HG03280 (cell line): Measurements from ENCODE around the gene SARS1.

Experiments used
- ATAC-seq: cut with Tn5 transposase; IDR thresholded peaks from one replicate; pipeline ENCODE4 v1.9.1; 2021; ENCODE audit warnings: mild to moderate bottlenecking, moderate library complexity; ENCODE audit not compliant: unreplicated experiment

The SARS1 gene

DNA sequence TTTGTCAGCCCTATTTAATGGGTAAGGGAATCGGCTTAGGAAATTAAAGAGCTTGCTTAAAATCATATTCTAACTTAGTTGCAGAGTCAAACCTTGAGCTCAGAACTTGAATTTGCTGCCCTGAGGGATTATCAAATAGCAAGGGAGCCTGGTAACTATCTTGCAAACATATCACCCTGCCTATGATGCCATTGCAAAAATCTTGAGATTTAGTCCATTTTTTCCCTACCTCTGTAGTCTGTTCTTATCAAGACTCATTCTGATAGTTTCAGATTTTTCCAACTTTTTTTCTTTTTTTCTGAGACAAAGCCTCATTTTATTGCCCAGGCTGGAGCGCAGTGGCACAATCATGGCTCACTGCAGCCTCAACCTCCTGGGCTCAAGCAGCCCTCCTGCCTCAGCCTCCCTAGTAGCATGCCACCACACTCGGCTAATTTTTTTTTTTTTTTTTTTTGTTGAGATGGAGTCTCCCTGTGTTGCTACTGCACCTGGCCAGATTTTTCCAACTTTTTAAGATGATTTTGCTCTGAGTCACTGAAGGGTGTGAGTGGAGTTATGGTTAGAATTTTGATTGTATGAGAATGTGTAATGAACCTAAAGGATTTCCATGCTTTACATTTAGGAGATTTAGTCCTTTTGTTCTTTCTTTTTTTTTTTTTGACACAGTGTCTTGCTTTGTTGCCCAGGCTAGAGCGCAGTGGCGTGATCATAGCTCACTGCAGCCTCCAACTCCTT, 12.2 kb downstream of the SARS1 start:
- no peak for ATAC-seq

DNA sequence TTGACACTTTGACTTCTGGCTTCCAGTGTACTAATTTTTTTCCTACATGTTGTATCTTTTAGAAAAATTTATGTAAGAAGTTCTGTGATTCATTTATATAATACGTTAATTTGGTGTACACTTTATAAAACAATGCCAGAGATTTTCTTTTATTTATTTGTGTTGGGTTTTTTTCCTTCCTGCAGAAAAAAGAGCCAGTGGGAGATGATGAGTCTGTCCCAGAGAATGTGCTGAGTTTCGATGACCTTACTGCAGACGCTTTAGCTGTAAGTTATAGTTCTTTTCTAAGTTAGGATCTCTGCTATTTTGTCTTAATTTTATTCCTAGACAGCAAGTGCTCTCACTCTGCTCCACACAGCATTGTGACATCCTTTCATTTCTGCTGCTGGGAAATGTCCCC, 14.4 kb downstream of the SARS1 start:
- no peak for ATAC-seq

DNA sequence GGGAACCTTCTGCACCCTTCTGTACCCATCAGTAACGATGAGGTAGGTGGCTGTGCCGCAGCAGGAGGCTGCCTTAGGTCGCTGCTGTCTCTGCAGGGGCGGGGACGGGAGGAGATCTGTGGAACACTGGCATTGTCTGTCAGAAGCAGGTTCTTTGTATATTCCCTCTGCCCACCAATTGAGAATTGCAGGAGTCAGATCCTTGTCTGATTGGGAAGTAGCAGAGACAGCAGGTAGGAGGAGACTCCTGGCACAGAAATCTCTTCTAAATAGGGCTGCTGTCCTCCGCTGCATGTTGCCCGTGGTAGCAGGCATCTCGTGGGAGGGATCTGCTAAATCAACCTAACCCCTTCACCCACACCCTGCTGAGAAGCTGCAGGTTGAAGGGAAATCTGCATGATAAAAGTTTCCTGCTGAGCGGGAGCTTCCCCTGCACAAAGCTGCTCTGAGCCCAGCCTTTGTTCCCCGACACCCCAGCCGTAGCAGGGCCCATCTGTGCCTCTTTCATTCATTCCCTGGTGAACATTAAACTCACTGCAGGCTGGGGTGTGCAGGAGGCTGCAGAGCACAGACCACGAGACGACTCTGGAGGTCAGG, 15.9 kb downstream of the SARS1 start:
- ATAC-seq, result no peak

DNA sequence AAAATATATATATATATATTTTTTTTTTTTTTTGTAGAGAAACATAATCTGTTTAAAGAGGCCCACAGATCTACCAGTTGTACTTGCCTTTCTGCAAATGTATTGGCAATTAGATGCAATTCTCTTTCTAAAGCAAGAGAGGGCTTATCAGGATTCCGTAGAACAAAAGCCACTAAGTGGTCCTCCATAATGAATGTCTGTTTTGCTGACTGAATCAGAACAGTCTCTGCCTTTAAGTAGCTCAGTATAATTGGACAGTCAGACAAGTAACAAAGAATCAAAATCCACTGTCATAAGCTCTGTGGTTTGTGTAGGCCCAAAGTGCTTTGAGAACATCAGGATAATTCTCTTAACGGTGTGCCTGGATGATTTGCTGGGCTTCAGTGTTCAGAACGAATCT, 17.3 kb downstream of the SARS1 start:
- ATAC-seq, result no peak

DNA sequence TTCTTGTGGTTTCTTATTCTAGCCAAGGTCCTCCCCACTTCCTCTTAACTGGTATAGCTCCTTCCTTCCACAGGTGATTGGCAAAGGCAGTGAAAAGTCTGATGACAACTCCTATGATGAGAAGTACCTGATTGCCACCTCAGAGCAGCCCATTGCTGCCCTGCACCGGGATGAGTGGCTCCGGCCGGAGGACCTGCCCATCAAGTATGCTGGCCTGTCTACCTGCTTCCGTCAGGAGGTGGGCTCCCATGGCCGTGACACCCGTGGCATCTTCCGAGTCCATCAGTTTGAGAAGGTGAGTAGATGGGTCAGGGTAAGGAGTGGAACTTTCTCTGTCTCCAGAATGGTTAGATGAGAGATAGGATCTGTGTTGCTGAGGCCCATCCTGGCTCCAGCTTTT, 21.4 kb downstream of the SARS1 start:
- no peak for ATAC-seq

DNA sequence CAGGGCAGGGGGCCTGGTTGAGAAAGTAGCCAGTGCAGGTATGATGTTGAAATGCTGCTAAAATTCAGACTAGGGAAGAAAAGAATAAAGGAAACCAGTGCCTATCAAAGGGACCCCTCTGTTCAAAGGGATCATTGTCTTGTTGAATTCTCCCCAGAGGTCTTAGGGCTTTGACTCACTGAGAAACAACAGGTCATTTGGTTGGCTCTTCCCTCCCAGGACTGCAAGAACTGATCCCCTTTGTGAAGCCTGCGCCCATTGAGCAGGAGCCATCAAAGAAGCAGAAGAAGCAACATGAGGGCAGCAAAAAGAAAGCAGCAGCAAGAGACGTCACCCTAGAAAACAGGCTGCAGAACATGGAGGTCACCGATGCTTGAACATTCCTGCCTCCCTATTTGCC, 23.8 kb downstream of the SARS1 start:
- no peak for ATAC-seq

DNA sequence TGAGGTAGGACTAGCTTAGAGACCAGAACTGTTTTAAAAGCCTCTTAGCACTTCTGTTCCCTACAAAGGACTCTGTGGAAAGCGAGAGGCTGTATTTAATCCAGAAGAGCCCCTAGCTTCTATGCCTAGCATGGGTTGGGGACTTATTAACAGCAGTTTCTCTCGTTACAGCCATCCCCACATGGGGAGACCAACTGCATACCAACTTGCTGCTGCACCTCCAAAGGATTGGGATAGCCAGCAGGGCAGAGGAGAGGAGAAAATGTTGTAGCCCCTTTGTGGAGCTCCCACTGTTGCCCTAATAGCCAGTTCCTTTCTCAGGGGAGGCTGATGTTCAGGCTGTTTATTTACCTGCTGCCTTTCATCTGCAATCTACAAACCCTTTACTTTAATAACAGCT, 24.7 kb downstream of the SARS1 start:
- no peak for ATAC-seq

DNA sequence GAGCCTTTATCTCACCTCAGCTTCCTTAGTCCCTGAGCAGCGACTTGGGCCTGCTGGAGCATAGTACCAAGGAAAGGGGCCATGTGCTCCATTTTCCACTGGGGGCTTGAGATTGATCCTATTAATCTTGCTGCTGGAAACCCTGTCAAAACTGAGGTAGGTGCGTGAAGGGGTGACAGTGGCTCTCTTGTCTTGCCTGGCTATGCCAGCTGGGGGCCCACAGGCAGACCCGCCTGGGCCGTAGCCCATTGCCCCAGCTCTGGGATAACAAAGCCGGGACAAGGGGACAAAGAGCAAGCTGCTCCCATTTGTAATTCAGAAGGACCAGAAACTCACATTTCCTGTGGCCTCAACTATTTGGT, 25.3 kb downstream of the SARS1 start:
- ATAC-seq, result no peak

DNA sequence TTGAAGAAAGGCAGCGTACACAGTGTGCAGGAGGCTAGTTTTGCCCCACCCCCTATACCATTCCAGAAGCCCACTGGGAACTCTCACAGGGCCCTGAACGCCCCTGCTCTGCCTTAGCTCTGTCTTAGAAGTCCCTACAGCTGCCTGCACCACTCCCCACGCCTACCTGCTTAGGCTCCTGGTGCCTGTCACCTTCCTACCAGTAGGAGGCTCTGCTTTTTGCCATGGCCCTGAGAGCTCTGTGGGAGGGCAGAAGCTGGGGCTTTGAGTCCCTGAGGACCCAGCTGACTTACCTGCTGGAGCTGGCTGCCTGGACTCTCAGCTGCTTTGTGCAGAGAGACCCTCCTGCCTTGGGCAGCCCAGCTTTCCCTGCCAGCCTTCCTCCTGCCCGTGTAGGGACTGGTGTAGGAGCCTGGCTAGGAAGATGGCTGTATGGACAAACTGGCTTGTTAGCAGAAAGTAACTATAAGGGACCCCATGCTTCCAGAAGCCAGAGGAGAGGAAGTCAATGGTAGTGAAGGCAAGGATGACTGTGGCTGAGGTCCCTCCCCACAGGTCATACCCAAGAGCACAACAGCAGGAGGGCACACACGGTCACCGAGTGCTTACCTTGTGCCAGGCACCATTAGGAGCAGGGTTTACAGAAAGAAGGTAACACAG, 25.8 kb downstream of the SARS1 start:
- ATAC-seq, result no peak

DNA sequence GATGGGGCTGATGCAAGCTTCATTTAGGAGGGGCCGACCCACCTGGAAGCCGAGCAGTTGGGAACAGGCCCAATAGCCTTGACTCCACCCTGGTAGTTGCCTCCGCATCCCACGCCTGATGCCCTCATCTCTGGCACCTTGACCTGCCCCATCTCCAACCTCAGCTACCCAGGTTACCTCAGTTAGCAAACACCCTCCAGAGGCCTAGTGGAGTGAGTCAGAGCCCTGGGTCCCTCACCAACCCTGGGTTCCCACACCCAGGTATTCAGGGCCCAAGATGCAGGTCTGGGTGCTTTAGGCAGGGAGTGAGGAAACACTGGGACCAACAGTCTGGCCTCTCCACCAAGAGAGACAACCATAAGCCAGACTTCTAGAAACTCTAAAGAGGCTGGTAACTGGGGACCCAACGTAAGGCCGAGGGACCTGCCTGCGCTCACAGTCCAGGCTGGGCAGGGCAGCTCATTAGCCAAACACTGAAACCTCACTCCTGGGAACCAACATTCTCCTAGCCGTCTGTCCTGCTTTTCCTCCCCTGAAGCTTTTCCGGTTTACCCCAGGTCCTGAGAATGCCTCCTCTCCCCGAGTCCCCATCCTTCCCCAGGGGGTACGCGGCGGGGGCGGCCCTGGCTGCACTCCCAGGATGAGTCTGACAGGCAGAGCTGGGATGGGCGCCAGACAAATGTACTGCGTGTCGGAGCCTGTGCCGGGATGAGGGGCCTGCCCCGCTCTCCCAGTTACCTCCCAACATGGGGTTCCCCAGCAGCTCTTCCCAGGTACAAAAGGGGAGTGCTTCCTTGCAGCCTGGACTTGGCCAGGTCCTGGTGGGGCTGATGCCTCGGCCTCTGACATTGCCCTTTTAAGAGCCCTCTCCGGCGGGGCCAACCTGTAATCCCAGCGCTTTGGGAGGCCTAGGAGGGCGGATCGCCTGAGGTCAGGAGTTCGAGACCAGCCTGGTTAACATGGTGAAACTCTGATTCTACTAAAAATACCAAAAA, 26.7 kb downstream of the SARS1 start:
- ATAC-seq, result no peak

DNA sequence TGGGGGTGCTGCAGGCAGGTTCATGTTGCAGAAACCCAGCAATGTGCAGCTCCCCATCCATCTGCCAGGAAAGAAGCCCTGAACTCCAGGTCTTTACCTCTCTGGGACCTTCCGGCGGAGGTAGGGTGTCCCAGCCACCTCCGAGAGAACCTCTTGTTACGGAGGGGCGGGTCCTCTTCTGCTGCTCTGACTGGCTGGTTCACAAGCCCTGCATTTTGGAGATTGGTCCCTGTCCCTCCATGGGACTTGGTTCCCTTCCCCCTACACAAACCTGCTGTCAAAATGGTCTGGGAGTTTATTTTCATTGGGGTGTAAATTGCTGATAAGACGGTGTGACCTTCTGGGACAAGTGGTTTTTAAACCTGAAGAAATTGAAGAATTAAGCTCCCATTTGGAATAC, 27.6 kb downstream of the SARS1 start:
- no peak for ATAC-seq

DNA sequence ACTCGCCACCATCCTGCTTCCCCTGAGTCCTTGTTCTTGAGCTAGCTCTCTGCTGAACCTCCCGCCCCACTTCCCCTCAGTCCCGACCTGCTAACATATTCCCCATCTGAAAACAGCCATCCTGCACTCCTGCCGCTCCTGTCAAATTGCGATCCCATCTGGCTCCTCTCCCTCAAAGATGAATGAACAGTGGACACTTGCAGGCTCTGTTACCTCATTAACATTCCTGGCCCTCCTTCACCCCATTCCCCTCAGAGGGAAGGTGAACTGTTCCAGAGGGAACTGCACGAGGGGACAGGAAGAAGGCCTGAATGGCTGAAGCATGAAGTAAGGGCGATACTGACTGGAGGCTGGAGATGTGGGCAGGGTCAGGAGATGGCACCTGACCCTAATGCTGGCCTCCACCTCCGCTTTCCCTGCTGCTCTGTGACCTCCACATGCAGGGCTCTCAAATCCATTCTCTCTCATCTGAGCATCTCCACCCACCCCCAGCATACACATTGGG, 28.2 kb downstream of the SARS1 start:
- no peak for ATAC-seq

DNA sequence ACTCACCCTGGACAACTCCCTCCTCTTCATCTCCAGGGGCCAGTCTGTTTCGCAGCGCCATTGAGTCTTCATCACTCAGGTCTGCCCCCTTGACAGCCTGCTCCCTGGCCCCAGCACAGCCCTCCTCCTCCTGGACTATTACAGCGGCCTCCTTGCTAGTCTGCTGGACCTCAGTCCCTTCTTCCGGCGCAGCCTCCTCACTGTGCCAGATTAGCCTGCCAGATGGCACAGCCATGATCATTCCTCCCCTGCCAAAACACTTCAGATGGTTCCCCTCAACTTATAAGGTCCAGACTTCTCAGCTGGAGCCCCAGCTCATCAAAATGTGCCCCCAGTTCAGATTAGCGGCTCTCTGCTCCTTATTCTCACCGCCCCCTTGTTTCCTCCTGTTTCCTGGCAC, 28.7 kb downstream of the SARS1 start:
- no peak for ATAC-seq

DNA sequence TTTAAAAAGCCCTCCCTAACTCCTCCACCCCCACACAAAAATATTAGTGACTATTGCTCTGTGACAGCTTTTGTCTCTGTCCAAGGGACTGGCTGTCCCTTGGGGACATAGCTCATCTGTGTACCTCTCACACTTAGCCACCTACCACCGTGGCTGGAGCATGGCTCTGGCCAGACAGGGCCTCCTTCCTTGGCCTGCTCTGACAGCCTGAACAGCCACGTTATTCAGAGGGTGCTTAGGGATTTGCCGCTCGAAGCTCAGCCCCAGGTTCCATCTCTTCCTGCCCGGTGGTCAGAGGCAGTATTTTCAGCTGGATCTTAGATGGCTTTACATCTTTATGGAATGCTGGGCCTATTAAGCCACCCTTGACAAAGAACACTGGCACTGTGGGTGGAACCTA, 29.5 kb downstream of the SARS1 start:
- ATAC-seq, result no peak

DNA sequence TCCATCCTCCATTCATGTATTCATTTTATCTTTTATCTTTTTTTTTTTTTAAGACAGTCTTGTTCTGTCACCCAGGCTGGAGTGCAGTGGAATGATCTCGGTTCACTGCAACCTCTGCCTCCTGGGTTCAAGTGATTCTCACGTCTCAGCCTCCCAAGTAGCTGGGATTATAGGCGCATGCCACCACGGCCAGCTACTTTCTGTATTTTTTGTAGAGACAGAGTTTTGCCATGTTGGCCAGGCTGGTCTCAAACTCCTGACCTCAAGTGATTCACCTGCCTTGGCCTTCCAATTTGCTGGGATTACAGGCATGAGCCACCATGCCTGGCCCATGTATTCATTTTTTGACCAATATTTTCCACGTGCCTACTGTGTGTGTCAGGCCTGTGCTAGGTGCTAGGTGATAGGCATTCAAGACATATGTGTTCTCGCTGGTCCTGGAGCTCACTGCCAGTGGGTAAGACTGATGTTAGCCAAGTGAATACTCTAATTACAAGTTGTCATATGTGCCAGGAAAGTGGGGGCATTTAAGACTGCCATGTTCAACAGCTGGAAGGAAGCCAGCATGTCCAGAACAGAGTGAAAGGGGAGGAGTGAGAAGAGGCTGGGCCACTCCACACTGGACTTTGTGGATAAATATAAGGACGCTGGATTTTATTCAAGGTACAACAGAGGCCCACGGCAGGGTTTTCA, 30.3 kb downstream of the SARS1 start:
- ATAC-seq, result no peak

DNA sequence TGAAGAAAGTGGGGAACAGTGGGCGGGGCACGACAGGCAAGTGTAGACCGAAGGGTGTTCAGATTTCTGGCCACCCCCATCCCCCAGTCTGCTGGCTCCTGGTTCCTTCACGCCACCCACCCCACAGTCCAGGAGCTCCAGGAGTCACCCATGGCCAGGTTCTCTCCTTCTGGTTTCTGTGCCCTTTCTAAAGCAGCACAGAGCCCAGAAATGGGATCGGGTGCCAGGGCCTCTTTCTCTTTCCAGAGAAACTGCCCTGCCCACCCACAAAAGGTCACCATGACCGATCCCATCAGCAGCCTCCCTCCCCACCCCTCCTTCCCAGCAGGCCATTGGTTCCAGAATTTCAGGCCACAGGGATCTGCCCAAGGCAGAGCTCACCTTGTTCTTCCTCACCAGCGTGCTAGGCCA, 32.4 kb downstream of the SARS1 start:
- no peak for ATAC-seq

DNA sequence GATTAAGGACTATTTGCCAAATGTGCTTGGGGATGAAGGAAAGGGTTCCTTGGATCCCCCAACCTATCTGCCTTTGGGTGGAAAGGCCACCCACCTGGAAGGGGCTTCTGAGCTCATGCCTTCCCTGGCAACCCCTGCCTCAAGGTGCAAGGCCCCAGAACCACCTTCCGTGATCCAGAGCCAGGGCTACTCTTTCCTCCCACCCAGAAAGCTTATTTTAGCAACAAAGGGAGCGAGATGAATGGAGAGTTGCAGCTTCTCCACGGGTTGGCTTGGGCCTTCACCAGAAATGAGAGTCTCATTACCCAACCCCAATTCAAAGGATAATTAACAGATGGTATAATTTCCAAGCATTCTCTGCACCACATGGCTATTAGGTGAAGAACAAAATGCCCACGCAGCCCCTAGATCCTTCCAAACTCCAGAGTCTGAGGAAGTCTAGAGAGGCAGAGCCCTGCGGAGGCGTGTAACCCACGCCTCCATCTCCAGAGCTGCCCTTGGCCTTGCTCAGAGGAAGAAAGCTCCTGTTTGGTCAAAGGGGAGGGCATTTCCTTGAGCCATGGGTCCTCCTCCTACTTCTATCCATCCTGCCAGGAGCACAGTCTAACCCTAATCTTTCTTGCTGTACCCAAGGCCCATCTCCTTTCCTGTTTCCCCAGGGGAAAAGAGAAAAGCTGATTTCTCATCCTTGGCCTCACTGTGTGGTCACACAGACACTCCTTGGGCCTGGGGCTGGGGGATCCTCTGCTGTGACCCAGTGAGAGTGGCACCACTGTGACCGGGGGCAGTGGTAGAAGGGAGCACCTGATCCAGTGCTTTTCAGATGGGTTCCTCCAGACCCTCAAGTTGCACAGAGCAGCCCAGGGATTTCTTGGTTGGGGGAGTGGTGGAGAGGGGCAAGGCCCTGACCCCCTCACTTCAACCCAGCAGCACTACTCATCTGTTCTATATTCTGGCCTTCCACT, 34.0 kb downstream of the SARS1 start:
- ATAC-seq, result no peak

DNA sequence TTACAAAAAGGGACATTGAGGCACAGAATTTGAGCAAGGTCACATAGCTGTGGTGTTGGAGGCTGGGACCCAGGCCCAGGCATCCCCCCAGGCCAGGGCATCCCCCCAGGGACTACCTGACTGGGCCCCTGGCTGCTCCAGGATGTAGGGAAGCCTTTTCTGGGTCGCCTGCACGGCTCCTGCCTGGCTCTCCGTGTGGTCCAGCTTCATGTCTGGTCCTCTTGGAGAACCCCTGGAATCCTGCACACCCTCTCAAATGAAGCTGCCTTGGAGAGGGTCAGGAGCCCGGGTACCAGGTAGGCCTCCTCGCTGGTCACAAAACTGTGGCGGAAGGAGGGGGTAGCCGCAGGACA, 34.7 kb downstream of the SARS1 start:
- no peak for ATAC-seq

DNA sequence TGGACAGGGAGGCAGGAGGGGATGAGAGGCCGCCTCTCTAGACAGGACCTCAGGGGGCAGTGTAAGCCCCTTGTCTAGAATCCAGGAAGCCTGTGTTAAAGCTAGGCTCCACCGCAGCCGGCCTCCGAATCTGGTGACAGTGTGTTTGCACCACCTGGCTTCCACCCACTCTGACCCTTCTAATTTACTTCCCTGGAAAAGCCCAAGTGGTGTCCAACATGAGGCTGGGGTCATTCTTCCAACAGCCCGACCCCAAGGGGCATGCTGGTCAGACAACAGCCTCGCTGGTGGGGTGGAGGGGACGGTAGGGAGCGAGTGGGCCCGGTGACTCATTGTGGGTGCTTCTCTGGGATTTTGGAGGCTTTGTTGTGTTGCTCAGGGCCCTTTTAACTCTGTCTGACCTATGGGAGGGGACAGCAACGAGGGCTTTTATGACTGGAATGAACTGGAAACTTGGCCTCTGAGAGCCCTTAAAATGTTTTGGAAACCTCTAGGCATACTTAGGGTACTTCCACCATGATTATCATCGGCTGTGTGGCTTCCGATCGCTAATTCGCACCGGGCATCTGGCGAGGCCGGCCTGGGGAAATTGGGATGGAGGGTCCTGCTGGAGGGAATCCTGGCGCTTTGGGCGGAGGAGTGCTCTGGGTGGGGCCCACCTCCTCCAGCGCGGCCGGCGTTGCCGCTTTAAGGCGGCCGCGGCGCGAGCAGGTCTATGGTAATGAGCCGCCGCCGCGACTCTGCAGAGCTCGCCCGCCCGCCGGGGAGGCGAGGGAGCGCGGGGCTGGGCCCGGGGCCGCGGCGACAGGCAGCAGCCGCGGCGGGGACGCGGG, 35.3 kb downstream of the SARS1 start, which contains the start of gene CELSR2:
TSS of gene CELSR2 (plus strand) at position 743 of the 833 bp plus-strand sequence. CDS start 541 bp downstream, outside the sequence.
- ATAC-seq, result peak; percentile 75
